ENCODE results near the gene ARID1A. TPM values are rescaled to one million over a fixed set of nuclear protein-coding genes. Genes with fewer than 3 reads are reported as not detected.

ARID1A gene
- polyA plus RNA-seq, 3 donors: 6.6 to 84.4 (median 9.5) TPM

- Histone ChIP-seq H3K4me3 (replicated peaks in 1 of 3; ENCODE audit: low read depth in 2 of 3, low read length in 3 of 3) (no peak overlapping the region), H3K27me3 (ENCODE audit: control insufficient read depth in 2 of 2, insufficient read depth in 2 of 2, low read length in 2 of 2) (no peaks in the 10 kb centered on the region), H3K9me3 (replicated peaks in 1 of 2; ENCODE audit: control insufficient read depth in 1 of 2, insufficient read depth in 1 of 2, low read length in 2 of 2) (no peaks in the 10 kb centered on the region), H3K79me2 (ENCODE audit: insufficient read depth, low read length) (peaks cover 3% of the 10 kb centered on the region), H3K4me1 (ENCODE audit: control insufficient read depth in 1 of 2, insufficient read depth in 2 of 2, low read length in 2 of 2) (peaks cover 0 to 2% of the 10 kb centered on the region in 2 donors), H3K27ac (ENCODE audit: low read depth in 1 of 2, low read length in 2 of 2) (no peak overlapping the region), H4K20me1 (ENCODE audit: insufficient read depth, low read length) (no peaks in the 10 kb centered on the region), H3K36me3 (replicated peaks in 1 of 2; ENCODE audit: control insufficient read depth in 1 of 2, insufficient read depth in 2 of 2, low read length in 2 of 2) (peaks cover 26 to 64% of the 10 kb centered on the region in 2 donors), H2AFZ (ENCODE audit: insufficient read depth, low read depth, low read length, poor library complexity, severe bottlenecking) (no peak overlapping the region), H3K4me2 (replicated peaks; ENCODE audit: extremely low read depth, low read length, poor library complexity, severe bottlenecking) (no peak overlapping the region), H3K9ac (ENCODE audit: insufficient read depth, low read length, poor library complexity, severe bottlenecking) (no peak overlapping the region)
- Mint-ChIP-seq H3K27ac (no peak overlapping the region), H3K27me3 (ENCODE audit: low read depth in 3 of 3) (no peaks in the 10 kb centered on the region), H3K4me3 (no peak overlapping the region), H3K4me1 (peaks cover 12% of the 10 kb centered on the region), H3K9me3 (peaks cover 0 to 4% (median 0%) of the 10 kb centered on the region in 7 donors), H3K36me3 (peaks cover 42 to 44% of the 10 kb centered on the region in 2 donors)
- intact Hi-C loops (cut with micrococcal nuclease): no loop called here
- 96% methylated on average over 4 of the region's 5 CpGs for WGBS (ENCODE audit: insufficient coverage)
- TF ChIP-seq, protein P1, sequence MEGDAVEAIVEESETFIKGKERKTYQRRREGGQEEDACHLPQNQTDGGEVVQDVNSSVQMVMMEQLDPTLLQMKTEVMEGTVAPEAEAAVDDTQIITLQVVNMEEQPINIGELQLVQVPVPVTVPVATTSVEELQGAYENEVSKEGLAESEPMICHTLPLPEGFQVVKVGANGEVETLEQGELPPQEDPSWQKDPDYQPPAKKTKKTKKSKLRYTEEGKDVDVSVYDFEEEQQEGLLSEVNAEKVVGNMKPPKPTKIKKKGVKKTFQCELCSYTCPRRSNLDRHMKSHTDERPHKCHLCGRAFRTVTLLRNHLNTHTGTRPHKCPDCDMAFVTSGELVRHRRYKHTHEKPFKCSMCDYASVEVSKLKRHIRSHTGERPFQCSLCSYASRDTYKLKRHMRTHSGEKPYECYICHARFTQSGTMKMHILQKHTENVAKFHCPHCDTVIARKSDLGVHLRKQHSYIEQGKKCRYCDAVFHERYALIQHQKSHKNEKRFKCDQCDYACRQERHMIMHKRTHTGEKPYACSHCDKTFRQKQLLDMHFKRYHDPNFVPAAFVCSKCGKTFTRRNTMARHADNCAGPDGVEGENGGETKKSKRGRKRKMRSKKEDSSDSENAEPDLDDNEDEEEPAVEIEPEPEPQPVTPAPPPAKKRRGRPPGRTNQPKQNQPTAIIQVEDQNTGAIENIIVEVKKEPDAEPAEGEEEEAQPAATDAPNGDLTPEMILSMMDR (IDR thresholded peaks at IDR 0.05): no peak
- no peak for DNase-seq
These were observed 98.6 kb downstream of the ARID1A start for GRCh38 chr1:26794391-26794790.

DNA sequence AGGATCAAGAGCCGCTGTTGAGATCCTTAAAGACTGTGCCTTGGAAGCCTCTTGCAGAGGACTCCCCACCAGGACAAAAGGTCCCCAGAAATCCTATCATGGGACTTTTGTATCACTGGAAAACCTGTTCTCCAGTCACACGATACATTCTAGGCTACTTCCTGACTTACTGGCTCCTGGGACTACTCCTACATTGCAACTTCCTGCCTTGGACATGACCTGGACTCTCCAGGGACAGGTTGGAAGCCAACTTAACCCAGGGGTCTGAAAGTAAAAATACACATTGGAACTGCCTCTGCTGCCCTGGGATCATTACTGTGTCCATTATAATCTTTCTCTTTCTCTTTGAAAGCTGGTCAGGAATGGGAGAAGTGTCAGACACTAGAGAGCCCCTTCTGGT, 101.8 kb downstream of the ARID1A start:
- Histone ChIP-seq H3K36me3 (replicated peaks in 1 of 2; ENCODE audit: control insufficient read depth in 1 of 2, insufficient read depth in 2 of 2, low read length in 2 of 2) (peaks cover 25 to 51% of the 10 kb centered on the region in 2 donors), H3K9me3 (replicated peaks in 1 of 2; ENCODE audit: control insufficient read depth in 1 of 2, insufficient read depth in 1 of 2, low read length in 2 of 2) (no peaks in the 10 kb centered on the region), H3K27ac (ENCODE audit: low read depth in 1 of 2, low read length in 2 of 2) (no peak overlapping the region), H4K20me1 (ENCODE audit: insufficient read depth, low read length) (no peaks in the 10 kb centered on the region), H2AFZ (ENCODE audit: insufficient read depth, low read depth, low read length, poor library complexity, severe bottlenecking) (no peak overlapping the region), H3K9ac (ENCODE audit: insufficient read depth, low read length, poor library complexity, severe bottlenecking) (no peak overlapping the region), H3K27me3 (ENCODE audit: control insufficient read depth in 2 of 2, insufficient read depth in 2 of 2, low read length in 2 of 2) (no peaks in the 10 kb centered on the region), H3K4me2 (replicated peaks; ENCODE audit: extremely low read depth, low read length, poor library complexity, severe bottlenecking) (no peak overlapping the region), H3K4me1 (ENCODE audit: control insufficient read depth in 1 of 2, insufficient read depth in 2 of 2, low read length in 2 of 2) (no peaks in the 10 kb centered on the region), H3K4me3 (replicated peaks in 1 of 3; ENCODE audit: low read depth in 2 of 3, low read length in 3 of 3) (no peak overlapping the region), H3K79me2 (ENCODE audit: insufficient read depth, low read length) (no peaks in the 10 kb centered on the region)
- intact Hi-C loops (cut with micrococcal nuclease): no loop called here
- peaks cover 0 to 4% (median 0%) of the 10 kb centered on the region in 7 donors for H3K9me3 Mint-ChIP-seq
- peaks cover 0 to 1% (median 0%) of the 10 kb centered on the region in 3 donors for H3K27me3 Mint-ChIP-seq (ENCODE audit: low read depth in 3 of 3)
- no peak overlapping the region for H3K27ac Mint-ChIP-seq
- WGBS (ENCODE audit: insufficient coverage): 100% methylated on average over 2 of the region's 2 CpGs
- TF ChIP-seq, protein P1 (IDR thresholded peaks at IDR 0.05): no peak
- H3K36me3 Mint-ChIP-seq: peaks cover 40 to 43% of the 10 kb centered on the region in 2 donors
- H3K4me3 Mint-ChIP-seq: no peak overlapping the region
- DNase-seq: no peak
- H3K4me1 Mint-ChIP-seq: peaks cover 2% of the 10 kb centered on the region
